Measurements from ENCODE around the gene HHAT.

DNA sequence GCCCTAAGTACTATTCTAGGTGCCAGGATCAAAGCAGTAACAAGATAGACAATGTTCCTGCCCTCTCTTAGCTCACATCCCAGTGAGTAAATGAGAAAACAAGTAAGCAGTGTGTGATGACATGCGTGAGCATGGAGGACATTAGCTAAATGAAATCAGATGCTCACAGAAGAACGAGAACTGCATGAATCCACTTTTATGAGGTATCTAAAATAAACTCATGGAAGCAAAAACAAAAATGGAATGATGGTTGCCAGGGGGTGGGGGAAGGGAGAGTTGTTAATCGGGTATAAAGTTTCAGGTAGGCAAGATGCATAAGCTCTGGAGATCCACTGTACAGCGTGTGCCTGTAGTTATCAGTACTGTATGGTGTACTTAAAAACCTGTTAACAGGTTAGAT lies 195.1 kb downstream of the HHAT start:
- TF ChIP-seq, protein P1, sequence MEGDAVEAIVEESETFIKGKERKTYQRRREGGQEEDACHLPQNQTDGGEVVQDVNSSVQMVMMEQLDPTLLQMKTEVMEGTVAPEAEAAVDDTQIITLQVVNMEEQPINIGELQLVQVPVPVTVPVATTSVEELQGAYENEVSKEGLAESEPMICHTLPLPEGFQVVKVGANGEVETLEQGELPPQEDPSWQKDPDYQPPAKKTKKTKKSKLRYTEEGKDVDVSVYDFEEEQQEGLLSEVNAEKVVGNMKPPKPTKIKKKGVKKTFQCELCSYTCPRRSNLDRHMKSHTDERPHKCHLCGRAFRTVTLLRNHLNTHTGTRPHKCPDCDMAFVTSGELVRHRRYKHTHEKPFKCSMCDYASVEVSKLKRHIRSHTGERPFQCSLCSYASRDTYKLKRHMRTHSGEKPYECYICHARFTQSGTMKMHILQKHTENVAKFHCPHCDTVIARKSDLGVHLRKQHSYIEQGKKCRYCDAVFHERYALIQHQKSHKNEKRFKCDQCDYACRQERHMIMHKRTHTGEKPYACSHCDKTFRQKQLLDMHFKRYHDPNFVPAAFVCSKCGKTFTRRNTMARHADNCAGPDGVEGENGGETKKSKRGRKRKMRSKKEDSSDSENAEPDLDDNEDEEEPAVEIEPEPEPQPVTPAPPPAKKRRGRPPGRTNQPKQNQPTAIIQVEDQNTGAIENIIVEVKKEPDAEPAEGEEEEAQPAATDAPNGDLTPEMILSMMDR (conservative IDR thresholded peaks at IDR 0.05; ENCODE audit: low read depth, low read length): no peak
- TF ChIP-seq SMC3 (IDR thresholded peaks at IDR 0.05; ENCODE audit: low read depth, low read length): no peak
- TF ChIP-seq POLR2A (IDR thresholded peaks at IDR 0.05; ENCODE audit: low read depth, low read length): no peak
